GM08714 (cell line): ENCODE measurements around the gene PKNOX1.
A peak's percentile ranks its signal among the peaks of the same experiment; 100 is the strongest.
"Not testable (repeated sequence)": the region's sequence is repeated elsewhere in the genome, so short reads cannot be mapped to it uniquely, and the experiment has no call there.

Source experiments
- H3K4me3 ChIP-seq: fragments of 200-500 bp; sonication (Bioruptor generic); 2 replicates; pipeline ENCODE4 v1.5.1; 2014; ENCODE audit warnings: mild to moderate bottlenecking, low read length, inconsistent platforms
- ZNF274 ChIP-seq: IDR thresholded peaks from 2 replicates; pipeline ENCODE4 v1.6.1; 2012; ENCODE audit warnings: mild to moderate bottlenecking, low read depth, low read length

The PKNOX1 gene

DNA sequence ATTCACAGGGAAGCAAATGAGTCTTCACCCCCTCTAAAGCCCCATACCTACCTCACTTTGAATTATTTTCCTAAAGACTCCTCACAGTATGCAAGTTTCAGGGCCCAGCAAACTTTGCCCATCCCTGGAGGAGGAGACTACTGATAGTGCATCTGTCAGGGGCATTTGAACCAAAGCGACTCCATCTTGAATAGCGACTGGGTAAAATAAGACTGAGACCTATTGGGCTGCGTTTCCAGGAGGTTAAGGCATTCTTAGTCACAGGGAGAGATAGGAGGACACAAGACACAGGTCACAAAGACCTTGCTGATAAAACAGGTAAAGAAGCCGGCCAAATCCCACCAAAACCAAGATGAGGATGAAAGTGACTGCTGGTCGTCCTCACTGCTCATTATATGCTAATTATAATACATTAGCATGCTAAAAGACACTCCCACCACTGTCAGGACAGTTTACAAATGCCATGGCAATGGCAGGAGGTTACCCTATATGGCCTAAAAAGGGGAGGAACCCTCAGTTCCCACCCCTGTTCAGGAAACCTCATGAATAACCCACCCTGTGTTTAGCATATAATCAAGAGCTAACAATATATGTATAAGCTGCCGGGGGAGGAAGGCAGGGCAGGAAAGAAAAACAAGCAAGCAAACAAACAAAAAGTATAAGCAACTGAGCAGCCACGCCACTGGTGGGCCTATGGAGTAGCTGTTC, 3.3 kb upstream of the PKNOX1 start:
- no peak overlapping the region for H3K4me3 ChIP-seq
- TF ChIP-seq ZNF274 = no peak

DNA sequence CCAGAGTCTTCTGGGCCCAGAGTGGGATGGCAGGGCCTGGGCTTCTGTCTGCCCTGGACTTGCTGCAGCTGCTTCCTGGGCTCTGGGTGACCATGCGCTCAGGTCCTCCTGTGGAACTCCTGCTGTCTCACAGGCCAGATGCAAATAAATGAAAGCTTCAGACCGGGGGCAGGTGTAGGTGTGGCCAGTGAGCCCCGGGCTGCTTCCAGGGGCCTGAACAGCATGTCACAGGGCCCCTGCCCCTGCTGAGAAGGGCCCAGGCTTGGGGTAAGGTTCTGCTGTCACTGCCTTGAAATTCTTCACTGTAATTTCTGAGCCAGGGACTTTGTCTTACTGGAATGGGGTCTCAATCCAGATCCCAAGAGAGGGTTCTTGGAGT, 2.5 kb upstream of the PKNOX1 start:
- H3K4me3 ChIP-seq = no peak overlapping the region
- no peak for TF ChIP-seq ZNF274

DNA sequence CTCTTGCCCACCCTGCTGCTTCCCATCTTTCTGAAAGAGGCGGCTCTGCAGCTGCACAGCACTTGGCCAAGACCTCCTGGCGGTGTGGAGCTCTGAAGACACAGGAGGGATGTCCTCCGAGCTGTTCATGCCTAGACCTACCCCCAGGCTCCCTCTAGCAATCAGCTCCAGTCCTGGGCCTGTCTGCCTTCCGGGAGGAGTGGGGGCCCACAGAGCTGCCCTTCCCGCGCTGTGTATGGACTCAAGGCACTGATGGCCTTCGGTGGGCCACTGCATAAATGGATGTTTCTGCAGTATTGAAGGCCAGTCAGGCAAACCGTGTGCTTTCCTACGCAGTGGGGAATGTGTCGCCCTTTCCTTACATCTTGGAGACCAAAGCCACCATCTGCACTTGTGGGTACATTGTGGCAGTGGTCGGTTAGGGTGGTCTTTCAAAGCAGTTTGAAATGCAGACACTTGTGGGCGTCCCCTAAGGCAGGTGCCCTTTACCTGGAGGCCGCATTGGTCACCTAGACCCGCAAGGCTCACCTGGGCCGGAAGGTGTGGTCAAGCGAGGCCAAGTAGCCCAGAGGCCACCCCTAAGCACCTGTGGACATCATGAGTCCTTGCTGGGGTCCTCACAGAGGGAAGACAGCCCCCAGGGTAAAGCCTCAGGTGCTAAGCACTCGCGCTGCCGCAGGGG, 912 bp upstream of the PKNOX1 start:
- no peak for TF ChIP-seq ZNF274
- H3K4me3 ChIP-seq = peak overlapping the region; percentile 69; the same call in 1 of the 2 replicates

DNA sequence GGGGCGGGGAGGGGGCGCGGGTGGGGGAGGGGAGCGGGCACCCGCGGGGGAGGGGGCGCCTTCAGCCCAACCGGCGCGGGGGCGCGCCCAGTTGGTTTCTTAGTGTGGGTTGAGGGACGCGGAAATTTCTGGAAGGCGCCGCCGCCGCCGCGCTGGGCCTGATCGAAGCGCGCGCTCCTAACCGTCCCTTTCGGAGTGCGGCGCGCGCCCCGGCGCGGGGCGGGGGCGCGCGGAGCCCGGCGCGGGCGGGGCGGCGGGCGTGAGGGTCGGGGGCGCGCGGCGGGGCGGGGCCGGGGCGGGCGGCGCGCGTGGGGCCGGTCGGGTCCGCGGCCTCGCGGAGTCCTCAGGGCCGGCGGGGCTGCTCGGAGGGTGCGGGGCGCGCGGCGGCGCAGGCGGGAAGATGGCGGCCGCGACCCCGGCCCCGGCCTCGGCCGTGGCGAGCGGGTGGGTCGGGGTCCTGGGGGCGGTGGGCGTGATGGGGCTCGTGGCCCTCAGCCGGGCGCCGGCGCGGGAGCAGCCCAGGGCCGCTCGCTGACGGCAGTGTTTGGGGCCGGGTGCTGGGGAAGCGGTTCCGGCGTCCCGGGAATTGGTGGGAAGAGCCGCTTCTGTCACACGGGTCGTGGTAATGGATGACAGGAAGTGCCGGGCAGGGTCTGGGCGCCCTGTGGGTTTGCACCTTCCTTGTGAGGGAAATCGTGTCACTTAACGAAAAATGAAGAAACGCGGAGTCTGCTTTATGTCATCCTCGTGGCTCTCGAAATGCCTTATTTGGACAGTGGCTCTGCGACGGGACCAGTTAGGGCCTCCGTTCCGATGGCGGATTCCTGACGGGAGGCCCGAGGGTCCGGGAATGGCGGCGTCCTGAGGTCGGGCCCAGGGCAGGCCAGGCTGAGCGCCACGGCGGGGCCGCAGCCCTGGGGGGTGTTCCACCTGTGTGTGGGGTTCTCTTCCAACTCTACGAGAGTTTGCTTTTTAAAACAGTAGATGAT, 764 bp downstream of the PKNOX1 start:
- H3K4me3 ChIP-seq = peak overlapping the region; percentile 81
- TF ChIP-seq ZNF274 = no peak

DNA sequence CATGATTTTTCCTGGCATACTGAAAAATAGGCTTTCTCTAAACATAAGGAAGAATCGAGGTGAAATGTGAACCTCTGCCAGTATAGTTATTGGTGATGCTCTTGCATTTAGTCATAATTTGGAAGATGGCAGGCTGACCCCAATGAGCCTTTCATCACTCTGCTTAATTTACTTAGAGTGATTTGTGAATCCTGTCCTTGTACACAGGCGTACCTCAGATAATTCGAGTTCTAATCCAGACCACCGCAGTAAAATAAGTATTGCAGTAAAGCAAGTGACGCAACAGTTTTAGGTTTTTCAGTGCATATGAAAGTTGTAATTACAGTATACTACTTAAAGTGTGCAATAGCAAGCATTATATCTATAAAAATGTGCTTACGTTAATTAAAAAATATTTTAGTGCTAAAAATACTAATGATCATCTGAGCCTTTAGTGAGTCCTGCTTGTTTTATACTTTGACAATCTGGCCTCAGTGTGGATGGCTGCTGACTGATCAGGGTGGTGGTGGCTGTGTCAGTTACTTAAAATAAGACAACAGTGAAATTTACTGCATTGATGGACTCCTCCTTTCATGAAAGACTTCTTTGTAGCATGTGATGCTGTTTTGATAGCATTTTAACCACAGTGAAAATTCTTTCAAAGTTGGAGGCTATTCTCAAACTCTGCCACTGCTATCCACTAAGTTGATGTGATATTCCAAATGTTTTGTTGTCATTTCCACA, 1.7 kb downstream of the PKNOX1 start:
- no peak for TF ChIP-seq ZNF274
- H3K4me3 ChIP-seq = peak overlapping the region; percentile 81

DNA sequence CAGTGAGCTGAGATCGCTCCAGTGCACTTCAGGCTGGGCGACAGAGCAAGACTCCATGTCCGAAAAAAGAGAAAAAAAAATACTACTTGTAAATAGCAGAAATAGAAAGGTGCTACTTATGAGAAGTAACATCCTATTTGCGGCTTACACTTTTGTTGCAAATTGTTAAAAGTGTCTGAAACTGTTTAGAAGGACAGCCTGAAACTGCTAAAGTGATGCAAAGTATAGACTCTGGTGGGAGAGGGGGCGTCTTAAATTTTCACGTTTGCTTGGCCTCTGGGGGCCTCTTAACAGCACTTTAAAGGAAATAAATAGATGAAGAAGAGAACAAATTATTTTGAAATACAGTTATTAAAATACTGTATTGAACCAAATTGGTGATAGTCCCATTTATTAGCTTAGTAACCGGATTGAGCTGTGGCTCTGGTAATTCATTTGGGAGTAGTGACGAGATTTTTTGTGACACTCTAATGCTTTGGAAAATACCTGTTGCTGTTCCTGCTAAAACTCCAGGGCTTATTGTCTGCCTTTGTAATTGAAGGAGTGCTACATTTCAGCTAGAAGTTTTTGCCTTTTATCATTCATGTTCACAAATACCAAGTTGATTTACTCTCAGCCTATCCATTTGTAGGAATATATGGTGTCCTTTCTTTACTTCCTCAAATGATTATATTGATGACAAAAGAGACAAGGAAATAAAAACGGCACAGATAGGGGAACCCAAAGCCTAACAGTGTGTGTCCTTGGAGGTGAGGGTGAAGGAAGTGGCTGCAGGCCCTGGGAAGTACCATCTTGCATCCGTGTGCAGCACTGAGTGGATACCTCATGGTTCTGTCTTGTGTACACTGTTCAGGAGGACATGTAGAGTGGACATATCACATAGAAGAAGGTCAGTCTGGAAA, 6.2 kb downstream of the PKNOX1 start:
- no peak for TF ChIP-seq ZNF274
- no peak overlapping the region for H3K4me3 ChIP-seq

DNA sequence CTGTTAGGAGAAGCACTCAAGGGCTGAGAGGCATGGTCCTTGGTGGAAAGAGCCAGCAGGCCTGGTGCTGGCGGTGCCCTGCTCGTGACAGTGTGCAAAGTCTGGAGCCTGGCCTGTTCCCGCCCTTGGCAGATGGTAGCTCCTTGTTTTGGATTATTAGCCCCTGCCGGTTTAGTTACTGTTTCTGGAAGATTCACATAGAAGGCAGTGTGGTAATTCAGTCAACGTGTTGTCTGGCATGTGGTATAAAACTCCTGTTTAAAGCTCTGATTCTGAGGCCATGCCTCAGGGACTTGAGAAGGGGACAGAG, 6.8 kb downstream of the PKNOX1 start:
- no peak for TF ChIP-seq ZNF274
- no peak overlapping the region for H3K4me3 ChIP-seq

DNA sequence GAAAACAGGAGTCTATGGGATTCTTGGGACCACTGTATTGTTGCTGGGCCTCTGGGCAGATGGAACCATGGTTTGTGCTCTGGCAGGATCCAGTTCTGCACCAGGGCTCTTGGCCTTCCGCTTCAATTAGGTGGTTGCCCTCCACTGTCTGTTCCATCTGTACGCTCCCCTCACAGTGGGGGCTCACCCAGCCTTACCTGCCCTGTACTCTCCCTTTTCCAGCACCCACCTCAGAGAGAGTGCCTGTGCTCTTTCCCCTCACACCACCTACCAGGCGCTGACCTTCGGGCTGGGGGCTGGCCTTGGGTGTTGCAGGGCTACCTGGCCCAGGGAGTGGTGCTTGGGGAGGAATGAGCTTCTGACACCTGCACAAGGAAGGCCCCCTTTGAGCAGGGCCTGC, 7.5 kb downstream of the PKNOX1 start:
- no peak overlapping the region for H3K4me3 ChIP-seq
- TF ChIP-seq ZNF274 = no peak

DNA sequence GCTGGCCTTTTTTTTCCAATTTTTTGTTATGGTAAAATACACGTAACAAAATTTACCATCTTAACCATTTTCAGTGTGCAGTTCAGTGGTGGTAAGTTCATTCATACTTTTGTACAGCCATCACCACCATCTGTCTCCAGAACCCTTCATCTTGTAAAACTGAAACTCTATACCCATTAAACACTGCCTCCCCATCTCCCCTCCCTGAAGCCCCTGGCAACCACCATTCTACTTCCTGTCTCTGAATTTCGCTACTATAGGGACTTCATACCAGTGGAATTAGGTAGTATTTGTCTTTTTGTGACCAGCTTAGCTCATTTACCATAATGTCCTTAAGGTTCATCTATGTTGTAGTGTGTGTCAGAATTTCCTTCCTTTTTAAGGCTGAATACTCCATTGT, 8.7 kb downstream of the PKNOX1 start:
- no peak for TF ChIP-seq ZNF274
- no peak overlapping the region for H3K4me3 ChIP-seq

DNA sequence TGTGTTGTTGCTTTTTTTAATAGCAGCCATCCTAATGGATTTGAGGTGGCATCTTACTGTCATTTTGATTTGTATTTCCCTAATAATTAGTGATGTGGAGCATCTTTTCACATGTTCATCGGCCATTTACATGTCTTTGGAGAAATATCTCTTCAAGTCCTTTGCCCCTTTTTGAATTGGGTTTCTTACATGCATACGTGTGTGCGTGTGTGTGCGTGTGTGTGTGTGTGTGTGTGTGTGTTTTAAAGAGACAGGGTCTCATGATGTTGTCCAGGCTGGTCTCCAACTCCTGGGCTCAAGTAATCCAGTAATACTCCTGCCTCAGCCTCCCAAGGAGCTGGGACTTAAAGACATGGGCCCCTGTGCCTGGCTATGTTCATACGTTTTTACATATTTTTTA, 9.5 kb downstream of the PKNOX1 start:
- no peak for TF ChIP-seq ZNF274
- no peak overlapping the region for H3K4me3 ChIP-seq

DNA sequence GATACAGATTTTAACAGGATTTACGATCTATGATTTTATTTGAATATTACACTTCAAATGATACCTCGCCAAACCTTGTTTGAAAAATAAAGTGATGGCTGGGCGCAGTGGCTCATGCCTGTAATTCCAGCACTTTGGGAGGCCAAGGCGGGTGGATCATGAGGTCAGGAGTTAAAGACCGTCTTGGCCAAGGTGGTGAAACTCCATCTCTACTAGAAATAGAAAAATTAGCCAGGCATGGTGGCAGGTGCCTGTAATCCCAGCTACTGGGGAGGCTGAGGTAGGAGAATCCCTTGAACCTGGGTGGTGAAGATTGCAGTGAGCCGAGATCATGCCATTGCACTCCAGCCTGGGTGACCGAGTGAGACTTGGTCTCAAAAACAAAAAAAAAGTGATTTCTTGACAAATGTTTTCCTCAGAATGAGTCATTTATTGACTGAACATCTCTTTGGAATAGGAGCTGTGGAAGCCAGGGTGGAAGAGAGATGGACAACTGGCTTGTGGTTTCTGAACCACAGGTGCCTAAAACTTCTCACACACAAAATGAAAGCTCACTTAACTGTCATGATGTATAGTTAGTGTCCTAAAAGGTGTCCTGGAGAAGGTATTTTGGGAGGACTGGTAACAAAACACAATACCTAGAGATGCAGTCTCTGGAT, 11.9 kb downstream of the PKNOX1 start:
- no peak for TF ChIP-seq ZNF274
- no peak overlapping the region for H3K4me3 ChIP-seq

DNA sequence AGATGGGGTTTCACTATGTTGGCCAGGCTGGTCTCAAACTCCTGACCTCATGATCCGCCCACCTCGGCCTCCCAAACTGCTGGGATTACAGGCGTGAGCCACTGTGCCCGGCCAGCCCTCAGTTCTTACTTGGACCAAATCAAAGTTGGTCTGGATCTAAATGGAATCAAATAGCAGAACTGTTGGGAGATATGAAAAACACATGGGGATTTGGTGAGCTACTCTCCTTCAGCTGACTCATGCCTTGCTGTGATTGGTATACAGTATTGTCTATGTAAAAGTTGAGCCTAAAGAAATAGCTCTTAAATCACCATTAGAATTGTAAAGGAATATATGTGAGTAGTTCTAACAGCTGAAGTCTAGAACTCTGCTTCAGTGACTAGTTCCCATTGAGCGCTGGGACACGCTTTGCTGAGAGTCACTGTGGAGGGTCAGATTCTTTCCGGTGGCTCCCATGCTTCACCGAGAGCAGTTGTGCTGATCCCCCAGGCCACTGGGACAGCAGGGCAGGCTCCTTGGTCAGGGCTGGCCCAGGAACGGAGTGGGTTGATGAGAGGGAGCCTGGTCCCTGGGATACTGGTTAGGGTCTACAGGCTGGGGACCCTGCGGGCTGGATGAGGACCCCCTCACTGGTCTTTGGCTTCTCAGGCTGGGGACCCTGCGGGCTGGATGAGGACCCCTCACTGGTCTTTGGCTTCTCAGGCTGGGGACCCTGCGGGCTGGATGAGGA, 14.0 kb downstream of the PKNOX1 start:
- no peak for TF ChIP-seq ZNF274
- no peak overlapping the region for H3K4me3 ChIP-seq

DNA sequence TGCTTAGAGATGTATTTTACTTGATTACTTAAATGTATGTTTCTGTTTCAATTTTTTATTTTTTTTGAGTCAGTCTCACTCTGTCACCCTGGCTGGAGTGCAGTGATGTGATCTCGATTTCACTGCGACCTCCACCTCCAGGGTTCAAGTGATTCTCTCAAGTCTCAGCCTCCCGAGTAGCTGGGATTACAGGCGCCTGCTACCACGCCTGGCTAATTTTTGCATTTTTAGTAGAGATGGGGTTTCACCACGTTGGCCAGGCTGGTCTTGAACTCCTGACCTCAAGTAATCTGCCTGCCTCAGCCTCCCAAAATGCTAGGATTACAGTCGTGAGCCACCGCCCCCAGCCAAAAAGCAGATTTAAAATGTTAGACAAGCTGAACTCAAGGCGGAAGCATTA, 15.0 kb downstream of the PKNOX1 start:
- not testable (repeated sequence) for H3K4me3 ChIP-seq
